Esophagus (tissue), 2 donors: ENCODE data around the gene TTK. TPM values are rescaled to one million over a fixed set of nuclear protein-coding genes. Genes with fewer than 3 reads are reported as not detected.

Experiments used
- H3K27ac ChIP-seq, 2 donors: one replicate each; pipeline ENCODE4 v1.5.1; 2013; ENCODE audit warnings: low read depth in 2 of 2, mild to moderate bottlenecking in 2 of 2, inconsistent platforms in 1 of 2, low read length in 1 of 2, moderate library complexity in 1 of 2
- H3K27me3 ChIP-seq, 2 donors: one replicate each; pipeline ENCODE4 v1.6.1; 2013; ENCODE audit warnings: low read length in 2 of 2, control low read depth in 1 of 2, mild to moderate bottlenecking in 1 of 2; ENCODE audit not compliant: insufficient read depth in 2 of 2, control insufficient read depth in 1 of 2
- H3K36me3 ChIP-seq, 2 donors: one replicate each; pipeline ENCODE4 v1.6.1; 2013; ENCODE audit warnings: low read length in 1 of 2; ENCODE audit not compliant: control insufficient read depth in 2 of 2, insufficient read depth in 2 of 2
- H3K4me1 ChIP-seq, 2 donors: one replicate each; pipeline ENCODE4 v1.6.1; 2013; ENCODE audit warnings: low read length in 1 of 2; ENCODE audit not compliant: control insufficient read depth in 2 of 2, insufficient read depth in 2 of 2
- H3K4me3 ChIP-seq, 2 donors: one replicate each; pipeline ENCODE4 v1.5.1; 2013; ENCODE audit warnings: low read length in 2 of 2, mild to moderate bottlenecking in 2 of 2, low read depth in 1 of 2, moderate library complexity in 1 of 2
- H3K9me3 ChIP-seq, 2 donors: one replicate each; pipeline ENCODE4 v1.6.1; 2013; ENCODE audit warnings: mild to moderate bottlenecking in 2 of 2, low read depth in 1 of 2, low read length in 1 of 2, moderate library complexity in 1 of 2; ENCODE audit not compliant: control insufficient read depth in 2 of 2, insufficient read depth in 1 of 2
- WGBS, 2 donors: extraction: QIAGEN DNeasy Blood & Tissue Kit; methylation state at CpG; one replicate each; pipeline ENCODE4 v1.1.7; 2013; 5-methylcytosine and 5-hydroxymethylcytosine counted together
- polyA plus RNA-seq, 2 donors: library from polyadenylated mRNA; stranded (reverse); fragments of 200-250 nt; gene quantifications; one replicate each; pipeline ENCODE4 v1.2.3, GENCODE V29; 2013
- donor health status: healthy with polysubstance abuse.
- donor health status: Bipolar disorder and iron deficiency.

TTK gene
- polyA plus RNA-seq, 2 donors: 3.6 to 5.6 TPM

DNA sequence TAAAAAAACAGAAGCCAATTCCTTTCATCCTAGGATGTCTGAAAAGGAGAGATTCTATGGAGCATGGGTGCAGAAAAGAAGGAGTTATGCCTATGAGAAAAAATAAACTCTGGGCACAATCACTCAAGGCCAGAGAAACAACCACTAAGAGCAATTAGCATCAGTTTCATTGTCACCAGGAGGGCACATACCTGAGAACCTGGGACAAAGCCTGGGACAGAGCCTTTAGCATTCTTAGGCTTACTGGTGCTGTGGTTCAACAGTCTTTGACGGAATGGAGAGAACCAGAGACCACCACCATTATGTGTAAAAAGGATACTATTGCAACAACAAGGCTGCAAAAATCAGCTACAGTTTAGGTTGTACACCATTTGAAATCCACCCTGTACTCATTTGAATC is 72.6 kb downstream of the TTK start:
- 80 to 83% methylated on average over 1 of the region's 1 CpG for WGBS, 2 donors
- no peak overlapping the region for H3K4me3 ChIP-seq
- no peak overlapping the region for H3K27ac ChIP-seq

DNA sequence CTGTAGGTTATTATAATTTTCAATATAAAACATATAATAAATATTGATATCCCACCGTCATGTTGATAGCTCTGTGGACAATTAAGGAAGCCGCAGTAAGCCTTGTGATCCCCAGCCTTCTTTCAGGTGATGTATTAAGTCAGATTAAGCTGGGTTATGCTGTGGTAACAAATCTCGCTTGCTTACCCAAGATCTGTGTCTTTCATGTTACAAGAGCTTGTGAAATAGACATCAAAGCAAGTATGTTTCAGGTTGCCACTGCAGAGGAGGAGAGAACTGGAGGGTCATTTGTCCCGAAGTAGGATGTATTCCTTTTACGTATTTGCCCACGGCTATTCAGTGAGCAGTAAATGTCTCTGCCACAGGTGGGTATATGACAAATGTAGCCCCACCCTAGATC is 84.2 kb downstream of the TTK start:
- Histone ChIP-seq H3K9me3 (no peaks in the 10 kb centered on the region), H3K27ac (no peak overlapping the region), H3K36me3 (no peaks in the 10 kb centered on the region), H3K4me3 (no peak overlapping the region), H3K27me3 (no peaks in the 10 kb centered on the region), H3K4me1 (no peaks in the 10 kb centered on the region)
- WGBS, 2 donors: 87 to 88% methylated on average over 6 of the region's 6 CpGs

More for the DNA sequence above, 72.6 kb downstream of the TTK start:
- Histone ChIP-seq H3K9me3 (peaks cover 5% of the 10 kb centered on the region in 2 donors), H3K4me1 (no peaks in the 10 kb centered on the region), H3K36me3 (no peaks in the 10 kb centered on the region), H3K27me3 (no peaks in the 10 kb centered on the region)

DNA sequence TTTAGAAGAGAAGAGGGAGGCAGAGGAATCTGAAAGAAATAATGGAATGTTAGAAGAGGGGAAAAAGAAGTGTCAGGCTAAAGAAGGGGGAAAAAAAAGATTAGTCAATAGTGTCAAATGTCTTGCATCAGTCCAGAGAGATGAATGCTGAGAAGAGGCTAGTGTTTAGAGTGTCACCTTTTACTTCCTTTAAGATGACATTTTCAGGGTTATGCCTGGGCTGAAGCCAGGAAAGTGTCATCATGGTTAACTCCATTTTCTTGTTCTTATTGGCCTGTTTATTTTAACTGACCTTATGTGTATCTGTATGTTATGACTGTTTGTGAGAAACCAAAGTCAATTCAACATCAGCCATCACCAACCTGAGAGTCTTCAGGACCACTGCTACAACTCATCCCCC is 87.1 kb downstream of the TTK start:
- H3K27me3 ChIP-seq: no peaks in the 10 kb centered on the region
- H3K27ac ChIP-seq: no peak overlapping the region
- no peak overlapping the region for H3K4me3 ChIP-seq
- H3K36me3 ChIP-seq: no peaks in the 10 kb centered on the region
- no peaks in the 10 kb centered on the region for H3K4me1 ChIP-seq
- no peaks in the 10 kb centered on the region for H3K9me3 ChIP-seq

Other genes starting within 250 kb of the TTK start
- 10 to 100 TPM; 10.8 to 11.6 TPM for gene ELOVL4, start 57.1 kb upstream of the TTK start, polyA plus RNA-seq
- gene BCKDHB, start 102.0 kb downstream of the TTK start, polyA plus RNA-seq: 1 to 10 TPM; 3.4 to 6.9 TPM